GM19238 (cell line): ENCODE measurements around the gene COX6A2.

Experiments used
- DNase-seq: peaks from one replicate; pipeline ENCODE4 v3.0.0; 2011; ENCODE audit warnings: low spot score; ENCODE audit not compliant: insufficient read length

Gene COX6A2

DNA sequence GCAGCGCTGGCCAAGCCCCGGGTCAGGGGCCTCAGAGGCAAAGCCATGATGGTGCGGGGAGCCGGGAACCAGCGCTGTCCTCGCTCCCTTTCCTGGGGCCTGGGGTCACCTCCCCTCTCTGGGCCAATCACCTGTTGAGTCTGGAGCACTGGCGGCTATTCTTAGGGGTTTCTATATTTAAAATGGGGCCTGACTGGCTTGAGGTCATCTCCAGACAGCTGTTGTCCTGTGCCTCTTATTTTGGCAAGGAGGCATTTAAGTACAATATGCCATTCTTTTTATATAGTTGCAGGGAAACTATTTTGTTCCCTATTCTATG, at the start of gene COX6A2:
COX6A2 (minus strand) TSS at position 82 of the 319 bp plus-strand sequence; CDS start at position 47, 35 bp downstream.
- no peak for DNase-seq

DNA sequence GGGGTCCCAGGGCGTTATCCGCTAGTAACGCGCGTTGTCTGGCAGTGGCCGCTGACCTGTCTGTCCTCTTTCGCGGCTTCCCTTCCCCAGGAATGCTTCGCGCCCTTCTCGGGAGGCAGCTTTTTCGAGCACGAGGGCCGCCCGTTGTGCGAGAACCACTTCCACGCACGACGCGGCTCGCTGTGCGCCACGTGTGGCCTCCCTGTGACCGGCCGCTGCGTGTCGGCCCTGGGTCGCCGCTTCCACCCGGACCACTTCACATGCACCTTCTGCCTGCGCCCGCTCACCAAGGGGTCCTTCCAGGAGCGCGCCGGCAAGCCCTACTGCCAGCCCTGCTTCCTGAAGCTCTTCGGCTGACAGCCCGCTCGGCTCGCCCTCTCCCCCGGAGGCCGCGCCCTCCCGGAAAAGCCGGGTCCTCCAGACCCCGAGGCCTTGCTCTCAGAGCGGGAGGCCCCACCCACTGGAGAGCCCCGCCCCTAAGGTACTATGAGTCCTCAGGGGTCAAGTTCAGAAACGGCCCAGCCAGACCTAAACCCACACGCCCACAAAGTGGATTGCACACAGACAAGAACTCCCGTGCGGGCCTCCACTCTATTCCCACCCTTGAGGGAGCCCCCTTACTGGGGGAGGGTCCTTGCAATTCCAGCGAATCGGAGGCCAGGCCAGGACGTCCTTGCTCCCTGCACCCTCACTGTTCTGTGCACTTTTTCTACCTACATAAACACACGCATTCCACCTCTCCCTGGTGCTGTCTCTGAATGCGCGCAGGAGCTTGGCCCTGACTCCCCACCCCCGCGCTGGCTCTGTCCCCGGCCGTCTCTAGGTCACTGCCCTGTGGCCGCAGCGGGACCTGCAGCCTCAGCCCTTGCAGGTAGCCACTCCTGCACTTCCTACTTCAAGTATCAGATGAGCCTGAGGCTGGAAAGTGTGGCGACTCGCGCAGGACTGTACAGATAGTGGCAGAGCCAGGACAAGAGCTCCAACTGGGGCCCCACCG, 49.4 kb upstream of the COX6A2 start:
- DNase-seq = peak; percentile 44

DNA sequence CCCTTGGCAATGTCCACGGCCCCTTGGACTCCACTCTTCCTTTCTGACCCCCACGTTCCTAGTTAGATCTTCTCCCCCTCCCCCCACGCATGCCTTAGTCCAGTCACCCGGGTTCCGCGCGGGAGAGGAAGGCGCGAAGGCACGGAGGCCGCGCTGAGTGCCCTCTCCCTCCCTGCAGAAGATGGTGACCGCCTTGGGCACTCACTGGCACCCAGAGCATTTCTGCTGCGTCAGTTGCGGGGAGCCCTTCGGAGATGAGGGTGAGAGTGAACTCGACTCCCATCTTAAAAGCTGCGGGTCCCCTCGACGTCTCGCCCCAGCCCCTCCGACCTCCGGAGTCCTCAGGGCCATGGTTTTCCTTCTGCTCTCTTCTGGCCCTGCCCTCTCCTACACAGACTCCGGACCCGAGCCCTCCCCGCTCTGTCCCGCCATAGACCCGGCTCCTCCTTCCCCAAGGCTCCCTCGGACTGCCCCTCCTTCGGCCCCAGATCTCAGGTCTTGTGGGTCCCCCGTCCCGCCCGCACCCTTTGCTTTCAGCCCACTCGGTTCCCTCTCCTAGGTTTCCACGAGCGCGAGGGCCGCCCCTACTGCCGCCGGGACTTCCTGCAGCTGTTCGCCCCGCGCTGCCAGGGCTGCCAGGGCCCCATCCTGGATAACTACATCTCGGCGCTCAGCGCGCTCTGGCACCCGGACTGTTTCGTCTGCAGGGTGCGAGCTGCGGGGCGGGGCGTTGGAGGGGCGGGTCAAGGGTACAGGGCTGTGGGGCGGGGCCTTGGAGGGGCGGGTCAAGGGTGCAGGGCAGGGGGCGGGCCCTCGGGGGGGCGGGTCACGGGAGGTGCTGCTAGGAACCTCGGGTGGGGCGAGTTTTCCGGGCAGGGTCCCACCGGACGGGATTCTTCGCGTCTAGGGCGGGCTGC, 48.4 kb upstream of the COX6A2 start:
- DNase-seq = peak; percentile 79

DNA sequence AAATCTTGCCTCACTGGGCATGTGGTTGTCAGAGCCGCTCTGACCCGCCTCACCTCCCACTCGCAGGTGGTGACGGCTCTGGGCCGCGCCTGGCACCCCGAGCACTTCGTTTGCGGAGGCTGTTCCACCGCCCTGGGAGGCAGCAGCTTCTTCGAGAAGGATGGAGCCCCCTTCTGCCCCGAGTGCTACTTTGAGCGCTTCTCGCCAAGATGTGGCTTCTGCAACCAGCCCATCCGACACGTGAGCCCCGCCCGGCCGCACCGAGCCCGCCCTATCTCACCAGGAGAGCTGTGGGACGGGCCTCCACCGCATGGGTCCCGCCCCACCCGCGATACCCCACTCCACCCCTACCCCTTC, 47.8 kb upstream of the COX6A2 start:
- DNase-seq = no peak

DNA sequence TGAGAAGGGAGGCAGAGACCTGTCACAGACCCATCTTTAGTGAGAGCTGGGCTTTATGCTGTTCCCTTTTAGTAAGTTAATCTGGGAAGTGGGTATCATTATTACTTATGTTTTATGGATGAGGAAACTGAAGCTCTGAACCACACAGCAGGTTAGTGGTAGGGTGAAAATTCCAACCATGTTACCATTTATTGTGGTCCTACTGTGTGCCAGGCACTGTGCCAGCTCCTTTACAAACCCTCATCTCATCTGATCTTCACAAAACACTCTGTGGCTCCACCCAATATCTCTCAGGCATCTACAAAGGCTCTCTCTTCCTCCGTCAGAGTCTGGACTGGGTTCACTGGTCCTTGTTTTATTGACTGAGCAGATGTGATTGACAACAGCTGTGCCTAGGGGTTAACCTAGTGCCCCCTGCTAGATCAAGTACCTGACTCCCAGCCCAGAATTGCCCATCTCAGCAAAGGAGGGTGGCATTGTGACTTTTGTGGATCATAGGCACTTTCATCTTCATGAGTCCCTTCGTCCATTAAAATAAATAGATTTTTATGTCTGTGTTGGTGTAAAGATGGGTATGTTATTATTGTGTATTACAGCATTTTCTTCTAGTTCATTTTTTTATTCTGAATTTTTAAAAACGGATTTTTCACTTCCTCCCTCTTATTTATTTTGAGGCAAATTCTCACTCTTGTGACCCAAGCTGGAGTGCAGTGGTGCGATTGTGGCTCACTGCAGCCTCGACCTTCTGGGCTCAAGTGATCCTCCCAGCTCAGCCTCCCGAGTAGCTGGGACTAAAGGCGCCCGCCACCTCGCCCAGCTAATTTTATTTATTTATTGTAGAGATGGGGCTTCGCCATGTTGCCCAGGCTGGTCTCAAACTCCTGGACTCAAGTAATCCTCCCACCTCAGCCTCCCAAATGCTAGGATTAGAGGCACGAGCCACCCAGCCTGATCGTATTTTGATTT, 46.9 kb upstream of the COX6A2 start:
- no peak for DNase-seq

DNA sequence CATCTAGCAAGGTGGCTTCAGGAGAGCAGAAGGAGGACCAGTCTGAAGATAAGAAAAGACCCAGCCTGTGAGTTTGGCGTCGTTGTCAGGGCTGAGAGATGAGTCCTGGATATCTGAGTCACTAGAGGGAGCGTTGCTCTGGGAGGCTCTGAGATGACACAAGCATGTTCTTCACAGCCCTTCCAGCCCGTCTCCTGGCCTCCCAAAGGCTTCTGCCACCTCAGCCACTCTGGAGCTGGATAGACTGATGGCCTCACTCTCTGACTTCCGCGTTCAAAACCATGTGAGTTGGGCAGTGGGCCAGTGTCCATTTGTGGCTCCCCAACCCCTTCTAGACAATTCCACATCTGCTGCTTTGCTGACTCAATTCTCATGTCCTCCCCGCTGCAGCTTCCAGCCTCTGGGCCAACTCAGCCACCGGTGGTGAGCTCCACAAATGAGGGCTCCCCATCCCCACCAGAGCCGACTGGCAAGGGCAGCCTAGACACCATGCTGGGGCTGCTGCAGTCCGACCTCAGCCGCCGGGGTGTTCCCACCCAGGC, 46.1 kb upstream of the COX6A2 start:
- no peak for DNase-seq

DNA sequence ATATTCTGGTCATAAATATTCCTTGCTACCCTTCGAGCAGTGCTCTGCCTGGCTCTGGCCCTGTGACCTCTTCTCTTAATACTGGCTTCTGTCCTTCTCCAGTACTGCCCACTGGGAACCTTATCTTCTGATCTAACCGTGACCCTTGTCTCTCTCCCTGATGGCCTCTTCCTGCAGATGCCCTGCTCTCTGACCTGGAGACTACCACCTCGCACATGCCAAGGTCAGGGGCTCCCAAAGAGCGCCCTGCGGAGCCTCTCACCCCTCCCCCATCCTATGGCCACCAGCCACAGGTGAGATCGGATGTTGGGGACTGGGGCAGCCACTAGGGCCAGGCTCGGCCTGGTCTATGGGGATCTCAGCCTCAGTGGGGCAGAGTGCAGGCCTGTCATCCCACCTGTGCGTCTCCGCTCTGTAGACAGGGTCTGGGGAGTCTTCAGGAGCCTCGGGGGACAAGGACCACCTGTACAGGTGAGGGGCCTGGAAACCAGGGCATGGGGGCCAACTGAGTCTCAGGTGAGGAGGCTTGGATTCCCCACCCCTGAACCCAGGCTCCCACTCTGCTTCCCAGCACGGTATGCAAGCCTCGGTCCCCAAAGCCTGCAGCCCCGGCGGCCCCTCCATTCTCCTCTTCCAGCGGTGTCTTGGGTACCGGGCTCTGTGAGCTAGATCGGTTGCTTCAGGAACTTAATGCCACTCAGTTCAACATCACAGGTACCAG, 45.3 kb upstream of the COX6A2 start:
- no peak for DNase-seq

DNA sequence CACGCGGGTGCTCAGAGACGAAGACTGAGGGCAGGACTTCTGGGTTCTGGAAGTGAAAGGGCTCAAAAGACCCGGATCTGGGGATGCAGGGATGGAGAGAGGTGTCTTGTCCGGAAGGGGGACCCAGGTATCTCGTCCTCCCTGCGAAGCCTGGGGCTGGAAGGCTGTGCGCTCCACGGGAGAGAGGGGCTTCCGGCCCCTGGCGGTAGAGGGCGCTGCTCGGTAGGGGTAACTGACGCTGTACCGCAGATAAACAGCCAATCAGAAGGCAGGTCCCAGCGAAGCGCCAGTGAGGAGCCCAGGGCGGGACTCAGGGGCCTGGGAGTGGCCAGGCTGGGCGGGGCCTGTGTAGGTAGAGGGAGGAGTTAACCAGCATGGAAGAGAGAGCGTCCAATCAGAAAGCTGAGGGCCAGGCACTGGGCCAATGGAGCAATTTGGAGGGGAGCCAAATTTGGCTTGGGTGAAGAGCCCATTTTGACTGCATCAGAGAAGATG, 44.6 kb upstream of the COX6A2 start:
- DNase-seq = no peak

DNA sequence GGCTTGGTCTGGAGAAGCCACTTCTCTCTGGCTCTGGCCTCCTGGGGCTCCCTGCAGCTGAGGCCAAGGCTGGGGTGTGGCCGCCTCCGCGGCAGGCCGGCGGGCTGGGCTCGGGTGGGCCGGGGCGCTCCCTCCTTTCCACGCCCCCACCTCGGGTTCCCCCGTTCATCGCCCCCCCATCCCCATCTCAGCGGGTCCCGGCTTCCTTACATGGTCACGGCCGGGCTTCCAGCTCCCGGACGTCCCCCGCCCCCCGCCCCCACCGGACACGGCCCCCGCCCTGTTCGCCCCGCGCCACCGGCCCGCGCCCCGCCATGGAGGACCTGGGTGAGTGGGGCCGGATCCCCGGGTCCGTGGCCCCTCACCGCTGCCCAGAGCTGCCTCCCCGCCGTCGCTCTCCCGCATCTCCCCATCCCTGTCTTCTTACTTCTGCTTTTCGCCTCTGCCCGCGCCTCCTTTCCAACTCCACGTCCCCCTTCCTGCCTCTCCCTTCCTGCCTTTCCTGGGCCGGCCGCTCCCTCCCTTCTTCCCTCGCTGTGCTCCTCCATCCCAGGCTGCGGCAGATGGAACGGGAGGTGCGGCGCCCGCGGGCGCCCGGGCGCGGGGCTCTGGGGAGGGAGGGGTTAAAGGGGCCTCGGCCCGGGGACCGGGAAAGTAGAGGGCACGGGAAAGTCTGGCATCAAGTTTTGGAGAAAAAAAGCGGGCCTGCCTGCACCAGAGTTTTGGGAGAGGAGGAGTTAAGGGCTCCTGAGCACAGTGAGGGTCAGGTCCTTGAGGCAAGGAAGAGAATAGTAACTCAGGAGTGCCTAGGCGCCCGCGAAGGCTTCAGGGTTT, 43.9 kb upstream of the COX6A2 start, which contains the start of gene TGFB1I1:
TGFB1I1 (plus strand) TSS at position 278 of the 834 bp plus-strand sequence; CDS start at position 315, 37 bp downstream.
- no peak for DNase-seq

DNA sequence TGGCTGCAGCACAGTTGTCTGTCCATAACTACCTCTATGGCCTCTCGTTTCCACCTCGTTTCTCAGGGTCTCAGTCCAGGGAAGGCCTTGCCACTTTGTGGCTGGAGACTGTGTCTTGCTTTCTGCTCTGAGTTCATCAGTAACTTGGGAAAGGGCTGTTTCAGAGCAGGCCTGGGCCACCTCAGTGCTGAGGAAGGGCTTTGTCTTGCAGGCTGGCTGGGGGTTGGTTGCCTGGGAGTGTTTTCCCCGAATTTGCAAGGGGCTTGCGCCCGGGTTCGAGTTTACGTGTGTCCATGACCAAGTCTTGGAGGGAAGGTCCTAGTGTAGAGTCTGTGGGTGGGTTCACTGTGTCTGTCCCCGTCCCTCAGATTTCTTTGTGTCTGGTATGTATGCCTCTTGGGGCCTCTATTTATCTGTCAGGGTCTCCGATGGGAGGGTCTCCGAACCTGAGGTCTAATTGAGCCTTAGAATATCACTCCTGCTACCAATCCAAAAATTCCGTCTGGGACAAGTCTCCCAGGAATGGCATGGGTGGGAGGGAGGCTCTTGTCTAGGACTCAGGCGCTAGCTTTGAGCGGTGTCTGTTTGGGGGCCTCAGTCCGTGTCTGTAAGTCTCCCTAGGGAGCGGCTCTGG, 43.2 kb upstream of the COX6A2 start:
- no peak for DNase-seq

DNA sequence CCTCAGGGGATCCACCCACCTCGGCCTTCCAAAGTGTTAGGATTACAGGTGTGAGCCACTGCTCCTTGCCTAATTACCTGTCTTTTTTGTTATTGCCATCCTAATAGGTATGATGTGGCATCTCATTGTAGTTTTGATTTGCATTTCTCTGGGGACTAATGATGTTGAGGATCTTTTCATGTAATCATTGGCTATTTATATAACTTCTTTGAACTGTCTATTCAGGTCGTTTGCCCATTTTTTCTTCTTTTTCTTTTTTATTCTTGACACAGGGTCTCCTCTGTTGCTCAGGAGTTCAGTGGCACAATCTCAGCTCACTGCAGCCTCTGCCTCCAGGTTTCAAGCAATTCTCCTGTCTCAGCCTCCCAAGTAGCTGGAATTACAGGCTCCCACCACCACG, 42.5 kb upstream of the COX6A2 start:
- DNase-seq = no peak

DNA sequence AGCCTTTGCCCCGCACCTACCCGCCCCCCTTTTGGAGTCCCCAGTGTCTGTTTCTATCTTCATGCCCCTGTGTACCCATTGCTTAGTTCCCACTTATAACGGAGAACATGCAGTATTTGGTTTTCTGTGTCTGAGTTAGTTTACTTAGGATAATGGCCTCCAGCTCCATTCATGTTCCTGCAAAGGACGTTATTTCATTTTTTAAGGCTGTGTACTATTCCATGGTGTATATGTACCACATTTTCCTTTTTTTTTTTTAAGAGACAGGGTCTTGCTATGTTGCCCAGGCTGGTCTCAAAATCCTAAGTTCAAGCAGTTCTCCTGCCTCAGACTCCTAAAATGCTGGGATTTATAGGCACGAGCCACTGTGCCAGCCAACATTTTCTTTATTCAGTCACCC, 39.7 kb upstream of the COX6A2 start:
- no peak for DNase-seq

DNA sequence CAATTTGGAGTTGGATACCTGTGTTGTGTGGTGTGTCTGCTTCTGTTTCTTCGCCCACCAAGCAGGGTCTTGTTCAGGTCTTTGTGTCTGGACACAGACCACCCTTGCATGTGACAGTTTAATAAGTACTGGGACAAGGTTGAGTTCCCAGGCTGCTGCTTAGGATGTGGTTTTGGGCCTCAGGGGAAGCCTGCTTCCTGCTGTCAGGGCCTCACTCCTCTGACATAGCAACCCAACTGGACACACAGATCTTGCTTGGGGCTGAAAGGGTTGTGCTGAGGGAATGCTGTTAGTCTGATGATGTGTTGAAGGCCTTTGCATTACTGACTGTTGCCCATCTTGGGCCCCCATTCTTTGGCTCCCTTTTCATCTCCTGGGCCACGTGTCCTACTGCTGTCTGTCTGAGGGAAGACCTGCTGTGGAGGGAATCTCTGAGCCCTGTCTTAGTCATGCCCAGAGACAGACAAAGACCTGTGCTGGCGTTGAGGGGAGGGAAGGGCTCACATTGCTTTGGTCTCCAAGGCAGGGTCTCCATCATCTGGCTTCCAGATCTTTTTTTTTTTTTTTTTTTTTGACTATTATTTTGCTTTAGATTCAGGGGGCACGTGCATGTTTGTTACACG, 39.1 kb upstream of the COX6A2 start:
- no peak for DNase-seq

DNA sequence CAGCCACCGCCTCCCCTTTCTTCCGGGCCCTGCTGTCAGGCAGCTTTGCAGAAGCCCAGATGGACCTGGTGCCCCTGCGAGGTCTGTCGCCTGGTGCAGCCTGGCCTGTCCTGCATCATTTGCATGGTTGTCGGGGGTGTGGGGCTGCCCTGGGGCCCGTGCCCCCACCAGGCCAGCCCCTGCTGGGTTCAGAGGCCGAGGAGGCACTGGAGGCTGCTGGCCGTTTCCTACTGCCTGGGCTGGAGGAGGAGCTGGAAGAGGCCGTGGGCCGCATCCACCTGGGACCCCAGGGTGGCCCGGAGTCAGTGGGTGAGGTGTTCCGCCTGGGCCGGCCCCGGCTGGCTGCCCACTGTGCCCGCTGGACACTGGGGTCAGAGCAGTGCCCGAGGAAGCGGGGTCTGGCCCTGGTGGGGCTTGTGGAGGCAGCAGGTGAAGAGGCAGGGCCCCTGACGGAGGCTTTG, 38.3 kb upstream of the COX6A2 start:
- DNase-seq = no peak

DNA sequence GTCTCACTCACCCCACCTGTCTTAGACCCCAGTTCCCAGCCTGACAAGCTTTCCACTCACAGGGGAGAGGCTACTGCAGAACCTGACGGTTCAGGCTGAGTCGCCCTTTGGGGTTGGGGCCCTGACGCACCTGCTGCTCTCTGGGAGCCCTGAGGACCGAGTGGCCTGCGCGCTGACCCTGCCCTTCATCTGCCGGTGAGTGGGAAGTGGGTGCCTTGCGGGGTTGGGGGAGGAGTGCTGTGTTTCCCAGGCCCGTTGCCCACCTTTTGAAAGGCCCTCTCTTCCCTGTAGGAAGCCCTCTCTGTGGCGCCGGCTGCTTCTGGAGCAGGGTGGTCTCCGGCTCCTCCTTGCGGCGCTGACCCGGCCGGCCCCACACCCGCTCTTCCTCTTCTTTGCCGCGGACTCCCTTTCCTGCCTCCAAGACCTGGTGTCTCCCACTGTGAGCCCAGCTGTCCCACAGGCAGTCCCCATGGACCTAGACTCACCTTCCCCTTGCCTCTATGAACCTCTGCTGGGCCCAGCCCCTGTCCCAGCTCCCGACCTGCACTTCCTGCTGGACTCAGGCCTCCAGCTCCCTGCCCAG, 37.7 kb upstream of the COX6A2 start:
- no peak for DNase-seq

DNA sequence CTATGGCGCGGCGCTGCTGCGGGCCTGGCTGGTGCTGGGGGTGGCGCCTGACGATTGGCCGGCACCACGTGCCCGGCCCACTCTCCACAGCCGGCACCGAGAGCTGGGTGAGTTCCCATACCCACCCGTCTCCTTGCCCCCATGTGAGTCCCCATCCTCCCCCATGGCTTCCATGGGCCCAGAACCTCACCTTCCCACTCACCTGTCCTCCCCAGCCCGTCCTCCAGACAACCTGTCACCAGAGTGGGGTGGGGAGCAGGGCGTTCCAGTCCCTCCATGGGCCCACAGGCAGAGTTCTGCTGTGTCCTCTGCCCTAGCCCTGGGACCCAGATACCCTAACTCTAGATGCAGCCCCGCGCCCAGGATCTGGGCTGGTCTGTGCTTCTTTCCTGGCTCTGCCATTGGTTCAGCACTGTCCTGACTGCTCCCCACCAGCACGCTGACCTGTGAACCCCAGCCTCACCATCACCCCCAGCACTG, 36.7 kb upstream of the COX6A2 start:
- no peak for DNase-seq

DNA sequence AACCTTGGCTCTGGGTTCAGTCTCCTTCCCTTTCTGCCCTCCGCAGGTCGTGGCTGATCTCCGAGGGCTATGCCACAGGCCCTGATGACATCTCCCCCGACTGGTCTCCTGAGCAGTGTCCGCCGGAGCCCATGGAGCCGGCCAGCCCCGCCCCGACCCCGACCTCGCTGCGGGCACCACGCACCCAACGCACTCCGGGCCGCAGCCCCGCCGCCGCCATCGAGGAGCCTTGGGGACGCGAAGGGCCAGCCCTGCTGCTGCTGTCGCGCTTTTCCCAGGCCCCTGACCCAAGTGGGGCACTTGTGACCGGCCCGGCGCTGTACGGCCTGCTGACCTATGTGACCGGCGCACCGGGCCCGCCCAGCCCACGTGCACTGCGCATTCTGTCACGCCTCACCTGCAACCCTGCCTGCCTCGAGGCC, 36.2 kb upstream of the COX6A2 start:
- DNase-seq = no peak
